OCI-LY3 (cell line): ENCODE results near the gene ANKRD6.

Source experiments
- H2AFZ ChIP-seq: fragments of 200-600, 300-600 bp; shearing (Covaris generic); 2 replicates; pipeline ENCODE4 v1.6.0; 2014; ENCODE audit warnings: antibody characterized with exemption, low read depth, low read length
- H3K27ac ChIP-seq: fragments of 200-600, 300-600 bp; sonication (generic); 2 replicates; pipeline ENCODE4 v1.5.1; 2014; ENCODE audit warnings: mild to moderate bottlenecking, low read length, moderate library complexity, mixed read lengths
- H3K27me3 ChIP-seq: fragments of 200-600, 300-600 bp; sonication (generic); 2 replicates; pipeline ENCODE4 v1.6.1; 2014; ENCODE audit warnings: low read depth, low read length, mixed read lengths
- H3K36me3 ChIP-seq: fragments of 200-600, 300-600 bp; sonication (generic); replicated peaks from 2 replicates; pipeline ENCODE3; 2014; ENCODE audit warnings: low read depth, low read length, mixed read lengths
- H3K4me1 ChIP-seq: fragments of 300-600, 200-600 bp; sonication (generic); 2 replicates; pipeline ENCODE4 v1.6.1; 2014; ENCODE audit warnings: low read length, mixed read lengths
- H3K4me2 ChIP-seq: fragments of 200-600, 300-600 bp; sonication (generic); 2 replicates; pipeline ENCODE4 v1.6.1; 2014; ENCODE audit warnings: low read length, mixed read lengths
- H3K4me3 ChIP-seq: fragments of 300-600, 200-600 bp; sonication (generic); 2 replicates; pipeline ENCODE4 v1.5.1; 2014; ENCODE audit warnings: antibody characterized with exemption, mild to moderate bottlenecking, low read length, moderate library complexity
- H3K79me2 ChIP-seq: fragments of 300-600, 200-600 bp; shearing (Covaris generic); 2 replicates; pipeline ENCODE4 v1.6.1; 2014; ENCODE audit warnings: mild to moderate bottlenecking, low read length, mixed read lengths
- H3K9ac ChIP-seq: fragments of 300-600, 200-600 bp; shearing (Covaris generic); 2 replicates; pipeline ENCODE4 v1.6.0; 2014; ENCODE audit warnings: mild to moderate bottlenecking, low read length, moderate library complexity
- H3K9me3 ChIP-seq: fragments of 200-600, 300-600 bp; shearing (Covaris generic); 2 replicates; pipeline ENCODE4 v1.6.1; 2014; ENCODE audit warnings: low read length, mixed read lengths; ENCODE audit not compliant: insufficient read depth
- H4K20me1 ChIP-seq: fragments of 200-600, 300-600 bp; sonication (generic); 2 replicates; pipeline ENCODE4 v1.6.1; 2016; ENCODE audit warnings: low read length, mixed read lengths; ENCODE audit not compliant: insufficient read depth
- EZH2phosphoT487 ChIP-seq: fragments of 200-600 bp; shearing (Covaris generic); IDR thresholded peaks from 2 replicates; pipeline ENCODE4 v1.6.1; 2018; ENCODE audit warnings: antibody characterized with exemption, mixed run types, low read depth
- TF ChIP-seq, protein P1 (sequence below): fragments of 200-600, 300-600 bp; sonication (generic); IDR thresholded peaks from 2 replicates; pipeline ENCODE4 v1.5.1; 2014; ENCODE audit warnings: antibody characterized with exemption, low read length, low read depth

Gene ANKRD6

DNA sequence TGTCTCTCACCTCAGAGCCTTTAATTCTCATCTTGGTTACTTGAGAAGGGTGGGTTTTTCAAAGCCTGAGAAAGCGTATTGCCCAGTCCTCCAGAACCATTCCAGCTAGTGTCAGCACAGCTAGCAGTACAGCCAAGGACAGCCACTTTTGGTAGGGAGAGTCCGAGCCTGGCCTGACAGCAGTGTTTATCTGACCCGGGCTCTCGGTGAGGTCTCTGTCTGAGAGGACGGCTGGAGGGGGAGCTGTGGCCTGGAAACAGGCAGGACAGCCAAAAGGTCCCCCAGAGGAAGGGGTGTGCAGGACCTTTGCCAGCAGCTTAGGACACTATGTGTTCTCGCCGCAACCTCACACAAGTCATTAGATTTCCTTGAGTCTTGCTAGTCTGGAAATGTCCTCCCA lies 166.8 kb downstream of the ANKRD6 start:
- no peak overlapping the region for H3K4me2 ChIP-seq
- TF ChIP-seq, protein P1, sequence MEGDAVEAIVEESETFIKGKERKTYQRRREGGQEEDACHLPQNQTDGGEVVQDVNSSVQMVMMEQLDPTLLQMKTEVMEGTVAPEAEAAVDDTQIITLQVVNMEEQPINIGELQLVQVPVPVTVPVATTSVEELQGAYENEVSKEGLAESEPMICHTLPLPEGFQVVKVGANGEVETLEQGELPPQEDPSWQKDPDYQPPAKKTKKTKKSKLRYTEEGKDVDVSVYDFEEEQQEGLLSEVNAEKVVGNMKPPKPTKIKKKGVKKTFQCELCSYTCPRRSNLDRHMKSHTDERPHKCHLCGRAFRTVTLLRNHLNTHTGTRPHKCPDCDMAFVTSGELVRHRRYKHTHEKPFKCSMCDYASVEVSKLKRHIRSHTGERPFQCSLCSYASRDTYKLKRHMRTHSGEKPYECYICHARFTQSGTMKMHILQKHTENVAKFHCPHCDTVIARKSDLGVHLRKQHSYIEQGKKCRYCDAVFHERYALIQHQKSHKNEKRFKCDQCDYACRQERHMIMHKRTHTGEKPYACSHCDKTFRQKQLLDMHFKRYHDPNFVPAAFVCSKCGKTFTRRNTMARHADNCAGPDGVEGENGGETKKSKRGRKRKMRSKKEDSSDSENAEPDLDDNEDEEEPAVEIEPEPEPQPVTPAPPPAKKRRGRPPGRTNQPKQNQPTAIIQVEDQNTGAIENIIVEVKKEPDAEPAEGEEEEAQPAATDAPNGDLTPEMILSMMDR: no peak
- TF ChIP-seq EZH2phosphoT487: no peak
- H4K20me1 ChIP-seq: no peaks in the 10 kb centered on the region
- no peaks in the 10 kb centered on the region for H3K9me3 ChIP-seq
- H3K79me2 ChIP-seq: no peaks in the 10 kb centered on the region
- peaks cover 35% of the 10 kb centered on the region for H3K4me1 ChIP-seq
- H3K9ac ChIP-seq: no peak overlapping the region
- H3K36me3 ChIP-seq: no peaks in the 10 kb centered on the region
- H3K4me3 ChIP-seq: no peak overlapping the region
- no peak overlapping the region for H2AFZ ChIP-seq
- no peak overlapping the region for H3K27ac ChIP-seq
- H3K27me3 ChIP-seq: no peaks in the 10 kb centered on the region

DNA sequence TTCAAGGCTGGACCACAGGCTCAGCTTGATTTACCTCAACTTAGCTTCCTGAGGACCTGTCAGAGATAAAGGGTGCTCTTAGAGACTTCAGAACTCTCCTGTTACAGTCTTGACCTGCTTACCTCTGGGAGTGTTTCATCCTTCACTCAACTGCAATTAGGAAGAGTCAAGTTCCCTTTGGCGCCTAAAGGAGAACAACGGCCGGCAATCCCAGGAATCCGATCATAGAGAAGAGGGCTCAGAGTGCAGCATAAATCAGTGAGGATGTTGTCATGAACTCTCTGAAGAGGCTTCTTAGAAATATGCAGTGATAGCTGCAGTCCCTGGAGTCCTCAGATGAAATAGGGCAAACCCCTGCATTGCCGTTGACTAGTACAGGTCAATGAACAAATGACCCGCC lies 169.2 kb downstream of the ANKRD6 start:
- Histone ChIP-seq H3K79me2 (no peaks in the 10 kb centered on the region), H3K27me3 (no peaks in the 10 kb centered on the region), H2AFZ (no peak overlapping the region), H3K27ac (no peak overlapping the region), H3K4me3 (no peak overlapping the region), H3K36me3 (no peaks in the 10 kb centered on the region), H3K4me1 (peaks cover 17% of the 10 kb centered on the region), H3K9ac (no peak overlapping the region), H3K9me3 (no peaks in the 10 kb centered on the region), H4K20me1 (no peaks in the 10 kb centered on the region), H3K4me2 (no peak overlapping the region)
- TF ChIP-seq, protein P1: no peak
- TF ChIP-seq EZH2phosphoT487: no peak

DNA sequence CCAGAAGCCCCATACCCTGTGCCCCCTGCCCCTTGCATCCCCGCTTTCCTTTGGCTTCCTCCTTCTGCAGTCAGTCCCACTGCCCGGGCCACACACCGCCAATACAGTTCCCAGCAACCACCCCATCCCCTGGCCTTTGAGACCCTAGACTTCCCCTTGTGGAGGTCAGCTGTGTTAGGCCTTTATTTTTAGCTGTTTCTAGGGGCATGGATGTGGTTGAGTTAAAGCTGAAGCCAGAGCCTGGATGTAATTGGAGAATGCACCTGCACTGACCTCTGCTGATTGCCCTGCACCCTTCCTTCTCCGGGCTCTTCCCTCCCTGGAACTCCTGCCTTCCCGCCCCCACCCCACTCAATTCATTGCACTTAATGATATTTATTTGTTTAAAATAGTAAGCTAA lies 171.7 kb downstream of the ANKRD6 start:
- H3K36me3 ChIP-seq: no peaks in the 10 kb centered on the region
- no peaks in the 10 kb centered on the region for H3K9me3 ChIP-seq
- no peaks in the 10 kb centered on the region for H3K27me3 ChIP-seq
- no peaks in the 10 kb centered on the region for H4K20me1 ChIP-seq
- no peaks in the 10 kb centered on the region for H3K79me2 ChIP-seq
- no peak overlapping the region for H3K27ac ChIP-seq
- H3K4me2 ChIP-seq: no peak overlapping the region
- H3K9ac ChIP-seq: no peak overlapping the region
- no peak overlapping the region for H3K4me3 ChIP-seq
- TF ChIP-seq EZH2phosphoT487: no peak
- TF ChIP-seq, protein P1: no peak
- H2AFZ ChIP-seq: no peak overlapping the region
- H3K4me1 ChIP-seq: no peaks in the 10 kb centered on the region

DNA sequence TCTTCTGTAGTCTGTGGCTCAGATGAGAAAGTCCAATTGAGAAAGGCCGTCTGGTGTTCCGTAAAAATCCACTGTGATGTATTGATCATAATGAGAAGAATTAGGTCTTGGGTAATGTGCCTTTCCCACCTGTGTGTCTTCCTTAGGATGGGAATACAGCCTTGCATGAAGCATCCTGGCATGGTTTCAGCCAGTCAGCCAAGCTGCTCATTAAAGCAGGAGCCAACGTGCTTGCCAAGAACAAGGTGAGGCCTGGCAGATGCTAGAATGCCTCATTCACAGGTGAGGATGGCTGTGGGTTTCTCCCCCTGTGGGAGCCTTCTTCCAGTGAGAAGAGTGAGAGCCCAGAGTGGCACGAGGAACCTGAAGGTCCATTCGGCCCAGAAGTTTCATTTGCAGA lies 172.9 kb downstream of the ANKRD6 start:
- no peak overlapping the region for H3K4me3 ChIP-seq
- no peak overlapping the region for H2AFZ ChIP-seq
- no peak overlapping the region for H3K27ac ChIP-seq

More for the DNA sequence above, 172.9 kb downstream of the ANKRD6 start:
- Histone ChIP-seq H3K9ac (no peak overlapping the region), H3K4me1 (no peaks in the 10 kb centered on the region), H3K79me2 (no peaks in the 10 kb centered on the region), H3K36me3 (no peaks in the 10 kb centered on the region), H3K27me3 (no peaks in the 10 kb centered on the region), H3K4me2 (no peak overlapping the region), H4K20me1 (no peaks in the 10 kb centered on the region), H3K9me3 (no peaks in the 10 kb centered on the region)
- TF ChIP-seq, protein P1: no peak
- TF ChIP-seq EZH2phosphoT487: no peak
